Liver (tissue), 3 donors: Measurements from ENCODE around the gene RMI1.

Source experiments
- CTCF ChIP-seq: fragments of 150-350 bp; IDR thresholded peaks from 2 replicates; pipeline ENCODE4 v1.5.1; 2017; ENCODE audit warnings: improper control_type of control experiment, low read depth, low read length; ENCODE audit not compliant: missing input control
- JUND ChIP-seq, 2 donors: IDR thresholded peaks; 2 replicates each; pipeline ENCODE4 v1.6.1; 2016; ENCODE audit warnings: antibody characterized with exemption in 2 of 2
- REST ChIP-seq: IDR thresholded peaks from 2 replicates; pipeline ENCODE4 v1.6.1; 2016; ENCODE audit warnings: antibody characterized with exemption, mild to moderate bottlenecking
- TAF1 ChIP-seq: conservative IDR thresholded peaks from 2 replicates; pipeline ENCODE4 v1.6.1; 2016; ENCODE audit warnings: antibody characterized with exemption, mild to moderate bottlenecking
- YY1 ChIP-seq: IDR thresholded peaks from 2 replicates; pipeline ENCODE4 v1.6.1; 2016; ENCODE audit warnings: antibody characterized with exemption, mild to moderate bottlenecking
- donor health status: healthy.
- donor health status: healthy.

- TF ChIP-seq CTCF (no peak), YY1 (no peak), JUND (IDR thresholded peaks at IDR 0.05) (no peak), TAF1 (no peak), REST (no peak)
Measured at GRCh38 chr9:83932011-83932410, 48.6 kb upstream of the RMI1 start.
